Right lobe of liver (tissue), 4 donors: ENCODE measurements around the gene OSBPL2.

ENCODE experiments used
- POLR2A ChIP-seq: fragments of 450-650 bp; IDR thresholded peaks from one replicate; pipeline ENCODE4 v1.6.1; 2017; ENCODE audit warnings: antibody characterized with exemption, mild to moderate bottlenecking
- TF ChIP-seq, protein P1 (sequence below), 4 donors: fragments of 200-600 bp in 3 of 4; fragments of 450-650 bp in 1 of 4; IDR thresholded peaks; one replicate each; pipeline versions ENCODE4 v1.5.1 to v1.8.0; 2016 to 2022; ENCODE audit warnings: antibody characterized with exemption in 4 of 4, mild to moderate bottlenecking in 2 of 4
- donor health status: DM: no; HTN: no; CAD: no.
- donor health status: DM: no; HTN: no; CAD: no.
- donor health status: DM: no; HTN: yes; CAD: no.

DNA sequence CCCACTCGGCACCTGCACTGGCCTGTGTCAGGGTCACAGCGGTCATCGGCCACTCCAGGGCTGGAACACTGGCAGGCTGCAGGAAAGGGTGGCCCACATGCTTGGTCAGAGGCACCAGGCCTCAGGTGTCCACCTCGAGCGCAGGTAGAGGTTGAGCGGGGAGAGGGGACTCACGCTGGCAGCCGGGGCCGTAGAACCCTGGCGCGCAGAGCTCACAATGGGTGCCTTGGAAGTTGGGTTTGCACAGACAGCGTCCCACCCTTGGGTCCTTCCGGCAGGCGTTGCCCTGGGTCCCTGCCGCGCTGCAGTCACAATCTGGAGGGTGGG is 99.9 kb downstream of the OSBPL2 start:
- TF ChIP-seq, protein P1, sequence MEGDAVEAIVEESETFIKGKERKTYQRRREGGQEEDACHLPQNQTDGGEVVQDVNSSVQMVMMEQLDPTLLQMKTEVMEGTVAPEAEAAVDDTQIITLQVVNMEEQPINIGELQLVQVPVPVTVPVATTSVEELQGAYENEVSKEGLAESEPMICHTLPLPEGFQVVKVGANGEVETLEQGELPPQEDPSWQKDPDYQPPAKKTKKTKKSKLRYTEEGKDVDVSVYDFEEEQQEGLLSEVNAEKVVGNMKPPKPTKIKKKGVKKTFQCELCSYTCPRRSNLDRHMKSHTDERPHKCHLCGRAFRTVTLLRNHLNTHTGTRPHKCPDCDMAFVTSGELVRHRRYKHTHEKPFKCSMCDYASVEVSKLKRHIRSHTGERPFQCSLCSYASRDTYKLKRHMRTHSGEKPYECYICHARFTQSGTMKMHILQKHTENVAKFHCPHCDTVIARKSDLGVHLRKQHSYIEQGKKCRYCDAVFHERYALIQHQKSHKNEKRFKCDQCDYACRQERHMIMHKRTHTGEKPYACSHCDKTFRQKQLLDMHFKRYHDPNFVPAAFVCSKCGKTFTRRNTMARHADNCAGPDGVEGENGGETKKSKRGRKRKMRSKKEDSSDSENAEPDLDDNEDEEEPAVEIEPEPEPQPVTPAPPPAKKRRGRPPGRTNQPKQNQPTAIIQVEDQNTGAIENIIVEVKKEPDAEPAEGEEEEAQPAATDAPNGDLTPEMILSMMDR (IDR thresholded peaks at IDR 0.05), result no peak
- TF ChIP-seq POLR2A, result no peak
